Mesendoderm (in vitro differentiated cells): ENCODE measurements around the gene PXYLP1.

ENCODE experiments used
- DNase-seq: peaks from one replicate; pipeline ENCODE4 v3.0.0; 2013
- H2AK5ac ChIP-seq: 2 replicates; pipeline ENCODE4 v1.6.1; 2013; ENCODE audit warnings: low read length, inconsistent platforms
- H2BK120ac ChIP-seq: 2 replicates; pipeline ENCODE4 v1.6.1; 2013; ENCODE audit warnings: low read depth, mild to moderate bottlenecking, low read length, moderate library complexity, mixed read lengths
- H2BK15ac ChIP-seq: replicated peaks from 2 replicates; pipeline ENCODE4 v1.6.1; 2013; ENCODE audit warnings: low read depth, mild to moderate bottlenecking, moderate library complexity
- H2BK5ac ChIP-seq: 2 replicates; pipeline ENCODE4 v1.6.1; 2013; ENCODE audit warnings: low read length, inconsistent platforms
- H3K18ac ChIP-seq: 2 replicates; pipeline ENCODE4 v1.6.1; 2013; ENCODE audit warnings: mild to moderate bottlenecking, low read length, mixed read lengths
- H3K23ac ChIP-seq: one replicate; pipeline ENCODE4 v1.6.1; 2013; ENCODE audit warnings: low read length
- H3K27ac ChIP-seq: 2 replicates; pipeline ENCODE4 v1.5.1; 2013; ENCODE audit warnings: low read depth, mild to moderate bottlenecking, inconsistent platforms, low read length, moderate library complexity
- H3K27me3 ChIP-seq: 2 replicates; pipeline ENCODE4 v1.6.1; 2013; ENCODE audit warnings: low read length, control low read depth, mild to moderate bottlenecking, inconsistent platforms; ENCODE audit not compliant: insufficient read depth, poor library complexity
- H3K36me3 ChIP-seq: 2 replicates; pipeline ENCODE4 v1.6.1; 2013; ENCODE audit warnings: low read length, inconsistent platforms; ENCODE audit not compliant: control insufficient read depth, insufficient read depth
- H3K4ac ChIP-seq: one replicate; pipeline ENCODE4 v1.6.1; 2013; ENCODE audit warnings: low read depth, mild to moderate bottlenecking, low read length, moderate library complexity
- H3K4me1 ChIP-seq: 2 replicates; pipeline ENCODE4 v1.6.1; 2013; ENCODE audit warnings: low read depth, low read length, inconsistent platforms; ENCODE audit not compliant: control insufficient read depth
- H3K4me2 ChIP-seq: 2 replicates; pipeline ENCODE4 v1.6.1; 2013; ENCODE audit warnings: low read length
- H3K4me3 ChIP-seq: 2 replicates; pipeline ENCODE4 v1.5.1; 2013; ENCODE audit warnings: mild to moderate bottlenecking, low read length
- H3K56ac ChIP-seq: one replicate; pipeline ENCODE4 v1.6.1; 2013; ENCODE audit warnings: low read length
- H3K79me1 ChIP-seq: 2 replicates; pipeline ENCODE4 v1.6.1; 2013; ENCODE audit warnings: low read length, inconsistent platforms
- H3K79me2 ChIP-seq: 2 replicates; pipeline ENCODE4 v1.6.1; 2013; ENCODE audit warnings: mild to moderate bottlenecking, low read length; ENCODE audit not compliant: control insufficient read depth, insufficient read depth
- H3K9ac ChIP-seq: 2 replicates; pipeline ENCODE4 v1.6.1; 2013; ENCODE audit warnings: low read length, inconsistent platforms
- H4K5ac ChIP-seq: one replicate; pipeline ENCODE4 v1.6.1; 2013; ENCODE audit warnings: low read length
- H4K8ac ChIP-seq: one replicate; pipeline ENCODE4 v1.6.1; 2013; ENCODE audit warnings: low read depth, mild to moderate bottlenecking, control low read depth, low read length, moderate library complexity
- WGBS: extraction: QIAGEN DNeasy Blood & Tissue Kit; methylation state at CpG from one replicate; pipeline ENCODE4 v1.1.7; 2013; ENCODE audit warnings: low lambda C conversion rate, missing lambda C conversion rate; ENCODE audit not compliant: insufficient coverage; ENCODE audit errors: extremely low coverage; 5-methylcytosine and 5-hydroxymethylcytosine counted together

PXYLP1 gene

DNA sequence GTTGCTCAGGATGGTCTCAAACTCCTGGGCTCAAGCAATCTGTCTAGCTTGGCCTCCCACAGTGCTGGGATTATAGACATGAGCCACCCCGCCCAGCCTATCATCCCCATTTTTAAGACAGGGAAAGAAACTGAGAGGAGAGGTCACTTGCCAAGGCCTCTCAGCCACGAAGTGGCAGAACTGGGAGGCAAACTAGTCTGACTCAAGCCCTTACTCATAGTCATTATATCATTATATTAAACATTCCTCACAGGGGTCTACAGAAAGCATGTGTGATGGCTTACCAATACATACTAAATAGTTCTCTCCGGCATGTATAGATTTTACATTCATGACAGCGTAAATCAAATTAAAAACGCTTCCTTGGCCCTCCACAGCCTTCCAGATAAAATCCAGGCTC lies 74.7 kb downstream of the PXYLP1 start:
- H3K27ac ChIP-seq = no peak overlapping the region
- H2BK5ac ChIP-seq = no peak overlapping the region
- H2BK120ac ChIP-seq = no peak overlapping the region
- no peak overlapping the region for H3K18ac ChIP-seq
- H3K4me1 ChIP-seq = no peaks in the 10 kb centered on the region
- no peak overlapping the region for H3K4ac ChIP-seq
- H2AK5ac ChIP-seq = no peak overlapping the region
- H3K27me3 ChIP-seq = no peaks in the 10 kb centered on the region
- WGBS = no CpG with 5 or more reads among the region's 5 CpGs
- H3K4me2 ChIP-seq = no peak overlapping the region
- no peak overlapping the region for H4K5ac ChIP-seq
- no peaks in the 10 kb centered on the region for H3K79me2 ChIP-seq
- no peaks in the 10 kb centered on the region for H3K79me1 ChIP-seq
- H3K23ac ChIP-seq = no peak overlapping the region
- no peak overlapping the region for H3K9ac ChIP-seq
- no peak overlapping the region for H2BK15ac ChIP-seq
- no peaks in the 10 kb centered on the region for H3K36me3 ChIP-seq
- H4K8ac ChIP-seq = no peak overlapping the region
- no peak overlapping the region for H3K56ac ChIP-seq
- H3K4me3 ChIP-seq = no peak overlapping the region
- no peak for DNase-seq

- Histone ChIP-seq H3K79me1 (no peaks in the 10 kb centered on the region), H3K4ac (no peak overlapping the region), H3K4me2 (no peak overlapping the region), H3K23ac (no peak overlapping the region), H3K27ac (no peak overlapping the region), H2BK120ac (no peak overlapping the region), H4K5ac (no peak overlapping the region), H2BK15ac (no peak overlapping the region), H3K79me2 (no peaks in the 10 kb centered on the region), H2BK5ac (no peak overlapping the region), H3K27me3 (no peaks in the 10 kb centered on the region), H3K4me3 (no peak overlapping the region), H3K18ac (no peak overlapping the region), H4K8ac (no peak overlapping the region), H3K36me3 (no peaks in the 10 kb centered on the region), H3K56ac (no peak overlapping the region), H3K9ac (no peak overlapping the region), H2AK5ac (no peak overlapping the region), H3K4me1 (no peaks in the 10 kb centered on the region)
- DNase-seq = no peak
- WGBS = no CpG with 5 or more reads among the region's 5 CpGs
Observed at GRCh38 chr3:141306922-141307321, 75.3 kb downstream of the PXYLP1 start.

GRCh38 chr3:141307351-141308059 lies 75.9 kb downstream of the PXYLP1 start:
- Histone ChIP-seq H2AK5ac (no peak overlapping the region), H3K23ac (no peak overlapping the region), H2BK15ac (no peak overlapping the region), H3K36me3 (no peaks in the 10 kb centered on the region), H3K56ac (no peak overlapping the region), H3K4me3 (no peak overlapping the region), H3K79me2 (no peaks in the 10 kb centered on the region), H3K79me1 (no peaks in the 10 kb centered on the region), H3K27ac (no peak overlapping the region), H3K9ac (no peak overlapping the region), H4K5ac (no peak overlapping the region), H3K4me2 (no peak overlapping the region), H3K18ac (no peak overlapping the region), H3K27me3 (no peaks in the 10 kb centered on the region), H2BK120ac (no peak overlapping the region), H3K4me1 (no peaks in the 10 kb centered on the region), H2BK5ac (no peak overlapping the region), H4K8ac (no peak overlapping the region), H3K4ac (no peak overlapping the region)
- DNase-seq = no peak
- no CpG with 5 or more reads among the region's 16 CpGs for WGBS

GRCh38 chr3:141308588-141309218 lies 77.1 kb downstream of the PXYLP1 start:
- no peak overlapping the region for H3K9ac ChIP-seq
- no peak overlapping the region for H4K5ac ChIP-seq
- no peak overlapping the region for H2AK5ac ChIP-seq
- H2BK5ac ChIP-seq = no peak overlapping the region
- no peaks in the 10 kb centered on the region for H3K79me1 ChIP-seq
- H4K8ac ChIP-seq = no peak overlapping the region
- no peak overlapping the region for H3K4me3 ChIP-seq
- peak; percentile 93 for DNase-seq
- peak overlapping the region; percentile 28 for H3K56ac ChIP-seq
- H3K4me1 ChIP-seq = peaks cover 2% of the 10 kb centered on the region
- H3K23ac ChIP-seq = no peak overlapping the region
- H2BK120ac ChIP-seq = no peak overlapping the region
- WGBS = no CpG with 5 or more reads among the region's 13 CpGs
- H3K27ac ChIP-seq = no peak overlapping the region
- no peak overlapping the region for H2BK15ac ChIP-seq
- no peak overlapping the region for H3K18ac ChIP-seq
- no peak overlapping the region for H3K4ac ChIP-seq
- H3K36me3 ChIP-seq = no peaks in the 10 kb centered on the region
- no peaks in the 10 kb centered on the region for H3K79me2 ChIP-seq
- no peak overlapping the region for H3K4me2 ChIP-seq
- no peaks in the 10 kb centered on the region for H3K27me3 ChIP-seq

DNA sequence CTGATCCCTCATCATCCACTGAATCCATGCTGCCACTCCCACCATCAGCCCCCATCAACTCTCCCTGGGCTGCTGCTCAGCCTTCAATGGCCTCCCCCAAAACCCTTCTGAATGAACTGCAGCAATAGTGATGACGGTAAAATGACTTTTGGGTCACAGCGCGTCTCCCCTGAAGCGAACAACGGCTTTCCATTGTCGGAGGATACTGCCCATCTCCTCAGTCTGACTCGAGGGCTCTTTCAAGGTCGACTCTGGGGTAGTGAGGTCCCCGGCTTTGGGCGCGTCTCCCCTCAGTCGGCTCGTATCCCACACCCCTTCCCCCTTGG lies 79.5 kb downstream of the PXYLP1 start:
- Histone ChIP-seq H2BK15ac (no peak overlapping the region), H3K4me3 (peak overlapping the region; percentile 76), H3K27ac (no peak overlapping the region)

More for the DNA sequence above, 79.5 kb downstream of the PXYLP1 start:
- H4K8ac ChIP-seq = no peak overlapping the region
- no peaks in the 10 kb centered on the region for H3K36me3 ChIP-seq
- no peak overlapping the region for H3K18ac ChIP-seq
- WGBS = no CpG with 5 or more reads among the region's 13 CpGs
- peak overlapping the region; percentile 70 for H3K4me2 ChIP-seq
- H3K9ac ChIP-seq = peak overlapping the region; percentile 81
- peak overlapping the region; percentile 92 for H3K56ac ChIP-seq
- no peak overlapping the region for H2BK120ac ChIP-seq
- H2AK5ac ChIP-seq = no peak overlapping the region
- no peak overlapping the region for H2BK5ac ChIP-seq
- peak overlapping the region; percentile 7 for H3K4ac ChIP-seq
- no peaks in the 10 kb centered on the region for H3K27me3 ChIP-seq
- H3K4me1 ChIP-seq = peaks cover 2% of the 10 kb centered on the region
- no peak overlapping the region for H3K23ac ChIP-seq
- no peak for DNase-seq
- no peak overlapping the region for H4K5ac ChIP-seq
- no peaks in the 10 kb centered on the region for H3K79me1 ChIP-seq
- H3K79me2 ChIP-seq = no peaks in the 10 kb centered on the region
